ENCODE data around the gene PTHLH. TPM values are rescaled to one million over a fixed set of nuclear protein-coding genes. Genes with fewer than 3 reads are reported as not detected.

Gene PTHLH
- 3.7 TPM for total RNA-seq
- long read RNA-seq, partial matches to known transcripts, result 0 of 2 reads
- long read RNA-seq, other reads (novel, unspliced or antisense), result 0 of 2 reads

DNA sequence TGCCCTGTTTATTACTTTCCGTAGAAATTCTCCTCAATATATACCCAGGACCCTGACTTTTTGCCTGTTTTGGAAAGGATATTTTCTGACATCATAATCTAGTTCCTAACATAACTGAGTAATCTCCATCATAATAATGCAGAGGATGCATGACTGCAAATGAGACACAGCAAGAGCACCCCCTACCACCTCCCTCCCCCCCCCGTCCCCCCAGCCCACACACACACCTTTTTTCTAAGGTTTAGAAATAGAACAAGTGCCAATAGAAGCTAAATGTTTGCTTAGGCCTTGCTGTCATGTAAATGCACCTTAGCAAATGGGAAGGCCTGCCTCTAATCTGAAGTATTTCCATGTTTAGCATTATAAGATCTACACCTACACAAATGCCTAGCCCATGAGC is at the start of gene PTHLH:
Gene PTHLH (minus strand): TSS at position 13 of the 400 bp plus-strand sequence. CDS start 3,239 bp downstream, outside the sequence.
- Histone ChIP-seq H3K36me3 (no peaks in the 10 kb centered on the region), H3K27me3 (ENCODE audit: low read depth) (peaks cover 99% of the 10 kb centered on the region), H3K9me3 (replicated peaks) (no peaks in the 10 kb centered on the region), H3K27ac (replicated peaks) (no peak within 1 kb of the TSS), H3K4me3 (no peak within 1 kb of the TSS), H3K4me1 (peaks cover 44% of the 10 kb centered on the region)
- TF ChIP-seq, protein P1, sequence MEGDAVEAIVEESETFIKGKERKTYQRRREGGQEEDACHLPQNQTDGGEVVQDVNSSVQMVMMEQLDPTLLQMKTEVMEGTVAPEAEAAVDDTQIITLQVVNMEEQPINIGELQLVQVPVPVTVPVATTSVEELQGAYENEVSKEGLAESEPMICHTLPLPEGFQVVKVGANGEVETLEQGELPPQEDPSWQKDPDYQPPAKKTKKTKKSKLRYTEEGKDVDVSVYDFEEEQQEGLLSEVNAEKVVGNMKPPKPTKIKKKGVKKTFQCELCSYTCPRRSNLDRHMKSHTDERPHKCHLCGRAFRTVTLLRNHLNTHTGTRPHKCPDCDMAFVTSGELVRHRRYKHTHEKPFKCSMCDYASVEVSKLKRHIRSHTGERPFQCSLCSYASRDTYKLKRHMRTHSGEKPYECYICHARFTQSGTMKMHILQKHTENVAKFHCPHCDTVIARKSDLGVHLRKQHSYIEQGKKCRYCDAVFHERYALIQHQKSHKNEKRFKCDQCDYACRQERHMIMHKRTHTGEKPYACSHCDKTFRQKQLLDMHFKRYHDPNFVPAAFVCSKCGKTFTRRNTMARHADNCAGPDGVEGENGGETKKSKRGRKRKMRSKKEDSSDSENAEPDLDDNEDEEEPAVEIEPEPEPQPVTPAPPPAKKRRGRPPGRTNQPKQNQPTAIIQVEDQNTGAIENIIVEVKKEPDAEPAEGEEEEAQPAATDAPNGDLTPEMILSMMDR (IDR thresholded peaks at IDR 0.05; ENCODE audit: borderline replicate concordance), result no peak
- intact Hi-C loops (cut with micrococcal nuclease), result no loop called here
- no peak for DNase-seq

DNA sequence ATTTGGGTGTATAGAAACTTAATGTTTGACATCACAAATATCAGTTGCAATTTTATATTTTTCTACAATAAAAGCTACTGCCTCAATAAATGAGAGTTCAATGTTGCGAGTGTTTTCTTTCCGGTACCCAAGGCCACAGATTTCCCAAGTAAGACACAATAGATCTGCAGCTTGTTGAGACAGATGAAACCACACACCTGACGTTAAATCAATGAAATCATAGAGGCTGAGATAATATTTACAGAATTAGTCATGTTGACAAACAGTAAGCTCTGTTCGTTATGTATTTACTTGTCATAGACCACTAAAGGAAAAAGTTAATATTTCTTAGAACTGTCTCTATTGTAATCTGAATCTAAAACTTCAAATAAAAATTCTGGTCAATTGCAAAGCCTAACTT is 49.2 kb upstream of the PTHLH start:
- TF ChIP-seq, protein P1 (IDR thresholded peaks at IDR 0.05; ENCODE audit: borderline replicate concordance), result no peak
- no peaks in the 10 kb centered on the region for H3K9me3 ChIP-seq (replicated peaks)
- DNase-seq, result no peak
- H3K27me3 ChIP-seq (ENCODE audit: low read depth), result no peaks in the 10 kb centered on the region
- intact Hi-C loops (cut with micrococcal nuclease), result no loop called here
- no peaks in the 10 kb centered on the region for H3K36me3 ChIP-seq
- no peaks in the 10 kb centered on the region for H3K4me1 ChIP-seq
- H3K27ac ChIP-seq (replicated peaks), result no peak overlapping the region
- no peak overlapping the region for H3K4me3 ChIP-seq

DNA sequence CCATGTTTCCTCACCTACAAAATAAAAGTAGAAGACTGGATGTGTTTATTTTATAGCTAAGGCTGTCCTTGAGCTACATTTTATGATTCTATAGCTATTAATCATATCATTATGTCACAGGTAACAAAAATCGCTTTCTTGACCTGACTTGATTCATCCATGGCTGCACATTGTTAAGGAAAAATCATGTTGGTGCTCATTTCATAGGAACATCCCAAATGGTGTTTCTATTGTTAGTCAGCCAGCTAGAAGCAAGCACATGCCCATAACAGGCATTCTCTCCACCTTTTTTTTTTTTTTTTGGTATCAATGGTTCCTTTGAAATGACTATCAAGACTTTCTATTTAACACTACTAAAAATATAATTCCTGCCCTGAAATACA is 45.3 kb upstream of the PTHLH start:
- no peaks in the 10 kb centered on the region for H3K4me1 ChIP-seq
- TF ChIP-seq, protein P1 (IDR thresholded peaks at IDR 0.05; ENCODE audit: borderline replicate concordance), result no peak
- H3K9me3 ChIP-seq (replicated peaks), result no peaks in the 10 kb centered on the region
- no peak overlapping the region for H3K4me3 ChIP-seq
- DNase-seq, result no peak
- H3K36me3 ChIP-seq, result no peaks in the 10 kb centered on the region
- no peaks in the 10 kb centered on the region for H3K27me3 ChIP-seq (ENCODE audit: low read depth)
- no peak overlapping the region for H3K27ac ChIP-seq (replicated peaks)
- intact Hi-C loops (cut with micrococcal nuclease), result no loop called here

DNA sequence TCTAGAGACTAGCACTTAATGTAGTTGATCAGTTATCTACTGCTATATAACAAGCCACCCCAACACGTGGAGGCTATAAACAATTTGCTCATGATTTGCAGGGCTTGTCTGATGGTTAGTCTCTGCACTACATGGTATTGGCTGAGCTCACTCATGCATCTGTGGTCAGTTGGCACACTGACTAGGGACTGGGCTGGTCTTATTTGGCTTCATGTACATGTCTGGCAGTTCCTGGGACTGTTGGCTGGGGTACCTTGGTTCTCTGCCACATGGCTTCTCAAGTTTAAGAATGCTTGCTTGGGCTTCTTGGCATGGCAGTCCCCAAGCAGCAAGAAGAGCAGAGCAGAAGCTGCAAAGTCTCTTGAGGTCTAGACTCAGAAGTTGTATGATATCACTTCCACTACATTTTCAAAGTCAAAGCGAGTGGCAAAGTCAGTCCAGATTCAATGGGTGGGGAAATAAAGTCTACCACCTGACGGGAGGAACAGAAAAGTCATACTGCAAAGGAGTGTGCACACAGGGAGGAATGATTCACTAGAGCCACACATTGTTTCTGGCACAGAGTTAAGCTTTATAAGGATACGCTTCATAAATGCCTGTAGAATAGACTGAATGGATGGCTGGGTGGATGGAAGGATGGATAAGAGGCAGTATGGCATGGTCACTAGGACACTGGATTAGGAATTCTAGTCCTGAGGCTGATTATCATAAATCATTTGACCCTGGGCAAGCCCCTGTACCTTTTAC is 44.8 kb upstream of the PTHLH start:
- intact Hi-C loops (cut with micrococcal nuclease), result no loop called here
- Histone ChIP-seq H3K4me1 (no peaks in the 10 kb centered on the region), H3K27me3 (ENCODE audit: low read depth) (no peaks in the 10 kb centered on the region), H3K9me3 (replicated peaks) (no peaks in the 10 kb centered on the region), H3K36me3 (no peaks in the 10 kb centered on the region), H3K27ac (replicated peaks) (no peak overlapping the region), H3K4me3 (no peak overlapping the region)
- TF ChIP-seq, protein P1 (IDR thresholded peaks at IDR 0.05; ENCODE audit: borderline replicate concordance), result no peak
- no peak for DNase-seq

DNA sequence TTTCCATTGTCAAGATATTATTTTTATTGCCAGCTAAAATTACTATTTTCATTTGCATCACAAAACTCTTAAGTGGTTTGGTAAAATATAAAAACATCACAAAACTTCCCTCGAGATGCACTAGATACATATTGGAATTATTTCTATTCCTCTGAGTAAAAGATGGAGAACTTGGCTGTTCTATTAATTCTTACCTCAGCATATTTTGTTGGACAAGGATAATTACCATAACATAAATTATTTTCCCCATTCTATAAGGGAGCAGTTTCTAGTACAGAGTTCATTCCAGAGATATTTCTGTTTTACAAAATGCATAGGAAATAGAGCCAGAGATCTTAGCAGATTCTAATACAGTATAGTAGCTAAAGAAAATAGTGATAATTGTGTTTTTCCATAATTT is 42.6 kb upstream of the PTHLH start:
- no peak for DNase-seq
- intact Hi-C loops (cut with micrococcal nuclease), result no loop called here
- TF ChIP-seq, protein P1 (IDR thresholded peaks at IDR 0.05; ENCODE audit: borderline replicate concordance), result no peak
- Histone ChIP-seq H3K27me3 (ENCODE audit: low read depth) (no peaks in the 10 kb centered on the region), H3K4me3 (no peak overlapping the region), H3K36me3 (no peaks in the 10 kb centered on the region), H3K4me1 (no peaks in the 10 kb centered on the region), H3K9me3 (replicated peaks) (no peaks in the 10 kb centered on the region), H3K27ac (replicated peaks) (no peak overlapping the region)
